Stomach (tissue), 4 donors: ENCODE data around the gene SUPT4H1.
"Not testable (repeated sequence)": the region's sequence is repeated elsewhere in the genome, so short reads cannot be mapped to it uniquely, and the experiment has no call there.

Source experiments
- EP300 ChIP-seq: sonication (generic); formaldehyde crosslinking; IDR thresholded peaks from one replicate; pipeline ENCODE4 v1.6.1; 2017; ENCODE audit warnings: antibody characterized with exemption
- POLR2A ChIP-seq, 4 donors: fragments of 450-650 bp; IDR thresholded peaks; one replicate each; pipeline ENCODE4 v1.6.1; 2016; ENCODE audit warnings: antibody characterized with exemption in 4 of 4, control low read depth in 2 of 4, mild to moderate bottlenecking in 1 of 4, moderate library complexity in 1 of 4
- TF ChIP-seq, protein P1 (sequence below), 7 experiments: fragments of 450-650 bp in 4 of 7; fragments of 200-600 bp in 3 of 7; sonication (generic) in 3 of 7; IDR thresholded peaks; one replicate each; pipeline ENCODE4 v1.5.1; 2016 to 2019; ENCODE audit warnings: antibody characterized with exemption in 7 of 7, control low read depth in 2 of 7, mild to moderate bottlenecking in 1 of 7

DNA sequence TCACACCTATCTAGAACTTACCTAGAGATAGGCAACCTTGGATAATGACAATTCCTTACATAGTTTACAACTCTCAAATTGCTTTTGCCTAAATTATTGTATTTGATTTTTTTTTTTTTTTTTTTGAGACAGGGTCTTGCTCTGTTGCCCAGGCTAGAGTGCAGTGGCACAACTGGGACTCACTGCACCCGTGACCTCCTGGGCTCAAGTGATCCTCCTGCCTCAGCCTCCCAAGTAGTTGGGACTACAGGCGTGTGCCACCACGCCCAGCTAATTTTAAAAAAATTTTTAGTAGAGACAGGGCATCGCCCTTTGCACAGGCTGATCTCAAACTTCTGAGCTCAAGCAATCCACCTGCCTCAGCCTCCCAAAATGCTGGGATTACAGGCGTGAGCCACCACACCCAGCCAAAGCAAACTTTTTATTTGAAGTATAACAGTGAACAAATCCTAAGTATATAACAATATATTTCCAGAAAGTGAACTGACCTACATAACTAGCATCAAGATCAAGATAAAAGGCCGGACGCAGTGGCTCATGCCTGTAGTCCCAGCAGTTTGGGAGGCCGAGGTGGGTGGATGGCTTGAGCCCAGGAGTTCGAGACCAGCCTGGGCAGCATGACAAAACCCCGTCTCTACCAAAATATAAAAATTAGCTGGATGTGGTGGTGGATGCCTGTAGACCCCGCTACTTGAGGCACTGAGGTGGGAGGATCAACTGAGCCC, 10.7 kb downstream of the SUPT4H1 start:
- not testable (repeated sequence) for TF ChIP-seq POLR2A (IDR thresholded peaks at IDR 0.05); EP300
- TF ChIP-seq, protein P1, sequence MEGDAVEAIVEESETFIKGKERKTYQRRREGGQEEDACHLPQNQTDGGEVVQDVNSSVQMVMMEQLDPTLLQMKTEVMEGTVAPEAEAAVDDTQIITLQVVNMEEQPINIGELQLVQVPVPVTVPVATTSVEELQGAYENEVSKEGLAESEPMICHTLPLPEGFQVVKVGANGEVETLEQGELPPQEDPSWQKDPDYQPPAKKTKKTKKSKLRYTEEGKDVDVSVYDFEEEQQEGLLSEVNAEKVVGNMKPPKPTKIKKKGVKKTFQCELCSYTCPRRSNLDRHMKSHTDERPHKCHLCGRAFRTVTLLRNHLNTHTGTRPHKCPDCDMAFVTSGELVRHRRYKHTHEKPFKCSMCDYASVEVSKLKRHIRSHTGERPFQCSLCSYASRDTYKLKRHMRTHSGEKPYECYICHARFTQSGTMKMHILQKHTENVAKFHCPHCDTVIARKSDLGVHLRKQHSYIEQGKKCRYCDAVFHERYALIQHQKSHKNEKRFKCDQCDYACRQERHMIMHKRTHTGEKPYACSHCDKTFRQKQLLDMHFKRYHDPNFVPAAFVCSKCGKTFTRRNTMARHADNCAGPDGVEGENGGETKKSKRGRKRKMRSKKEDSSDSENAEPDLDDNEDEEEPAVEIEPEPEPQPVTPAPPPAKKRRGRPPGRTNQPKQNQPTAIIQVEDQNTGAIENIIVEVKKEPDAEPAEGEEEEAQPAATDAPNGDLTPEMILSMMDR (IDR thresholded peaks at IDR 0.05), result not testable (repeated sequence)
